Heart left ventricle (tissue), 13 donors: Measurements from ENCODE around the gene ENTPD1.

ENCODE experiments used
- CTCF ChIP-seq, 12 donors: fragments of 200-600 bp; sonication (generic) in 4 of 12; IDR thresholded peaks; one replicate each; pipeline versions ENCODE4 v1.5.0 to v1.8.0; 2018 to 2022; ENCODE audit warnings: antibody characterized with exemption in 12 of 12, mild to moderate bottlenecking in 5 of 12
- POLR2A ChIP-seq, 2 donors: fragments of 450-650 bp; IDR thresholded peaks; one replicate each; pipeline ENCODE4 v1.6.1; 2017; ENCODE audit warnings: antibody characterized with exemption in 2 of 2, mild to moderate bottlenecking in 2 of 2, moderate library complexity in 2 of 2
- donor health status: ischemic (EF 13 %, LVEDD 7.1; RV severe dilation, severe dysfunction).
- donor health status: DM: no; HTN: yes; CAD: no.
- donor health status: DM: no; HTN: no; CAD: no.
- donor health status: ischemic (EF 25% LVEDD 6.9; RV normal size, moderate dysfunction).
- donor health status: ischemic (EF 25% LVEDD 5.7; RV mildly dilated, moderate dysfunction).
- donor health status: ischemic (EF 35%, LVEDD 5.7; RV mildly dilated, moderate dysfunction).
- donor health status: nonischemic (EF 11% LVEDD 7.7; RV severe dilation, severe dysfunction).
- donor health status: DM: yes; HTN: yes; CAD: no.
- donor health status: PGD.
- donor health status: ischemic (EF 29% LVEDD 5.4; RV normal size, mild dysfunction).
- donor health status: nonischemic (EF 23%, LVEDD 6.1; RV moderate dilation, normal function).

GRCh38 chr10:95831076-95831475 is 75.1 kb downstream of the ENTPD1 start:
- no peak for TF ChIP-seq CTCF (IDR thresholded peaks at IDR 0.05)
- TF ChIP-seq POLR2A (IDR thresholded peaks at IDR 0.05) = no peak
